MCF 10A (cell line): ENCODE measurements around the gene PBRM1. TPM values are rescaled to one million over a fixed set of nuclear protein-coding genes. Genes with fewer than 3 reads are reported as not detected.
A peak's percentile ranks its signal among the peaks of the same experiment; 100 is the strongest.

Experiments used
- BruUV-seq: library from RNA; stranded (reverse); fragments of 400-500 nt; replicated peaks from 2 replicates; lab custom pipeline; 2021; lab: Mats Ljungman, UMichigan
- CTCF ChIA-PET: fragments of 300-600 bp; sonication (Branson Sonifier 250); formaldehyde crosslinking; extraction: SDS; loops from one replicate; lab custom pipeline; 2021; ENCODE audit warnings: antibody characterized with exemption, inconsistent platforms; lab: Yijun Ruan, JAX
- POLR2A ChIA-PET: fragments of 300-600, 350-650 bp; sonication (Branson Sonifier 250); formaldehyde crosslinking; extraction: SDS; loops from one replicate; lab custom pipeline; 2020; ENCODE audit warnings: antibody characterized with exemption, inconsistent platforms; lab: Yijun Ruan, JAX
- DNase-seq: peaks from one replicate; pipeline ENCODE4 v3.0.0-alpha.2; 2018; ENCODE audit not compliant: unreplicated experiment
- H3K27ac Mint-ChIP-seq: one replicate; pipeline ENCODE4 v1.8.0; 2022; ENCODE audit warnings: mild to moderate bottlenecking, low read depth, mixed read lengths; ENCODE audit not compliant: unreplicated experiment
- H3K27me3 Mint-ChIP-seq: one replicate; pipeline ENCODE4 v1.8.0; 2022; ENCODE audit warnings: mixed read lengths; ENCODE audit not compliant: insufficient read depth, unreplicated experiment
- H3K36me3 Mint-ChIP-seq: one replicate; pipeline ENCODE4 v1.8.0; 2022; ENCODE audit warnings: mild to moderate bottlenecking, moderate library complexity, mixed read lengths; ENCODE audit not compliant: insufficient read depth, unreplicated experiment
- H3K4me1 Mint-ChIP-seq: one replicate; pipeline ENCODE4 v1.8.0; 2022; ENCODE audit warnings: mixed read lengths; ENCODE audit not compliant: insufficient read depth, unreplicated experiment
- H3K4me3 Mint-ChIP-seq: one replicate; pipeline ENCODE4 v1.8.0; 2022; ENCODE audit warnings: mild to moderate bottlenecking, moderate library complexity, mixed read lengths; ENCODE audit not compliant: unreplicated experiment
- H3K9me3 Mint-ChIP-seq: one replicate; pipeline ENCODE4 v1.8.0; 2022; ENCODE audit warnings: mixed read lengths; ENCODE audit not compliant: unreplicated experiment
- CTCF ChIP-seq: fragments of 200-600 bp; IDR thresholded peaks from one replicate; pipeline ENCODE4 v1.8.0; 2022; ENCODE audit warnings: antibody characterized with exemption, mild to moderate bottlenecking; ENCODE audit not compliant: unreplicated experiment
- intact Hi-C: fragments of 100-400 bp; cut with micrococcal nuclease; formaldehyde crosslinking; loops from 2 replicates; pipeline ENCODE4 v1.14.1; 2022
- total RNA-seq: library from RNA; stranded (reverse); gene quantifications from 2 replicates; pipeline ENCODE4 v1.2.3, GENCODE V29; 2022

The PBRM1 gene
- total RNA-seq, 1 experiment from 2014 or later: 56.9 TPM

GRCh38 chr3:52655895-52656294 lies 29.8 kb downstream of the PBRM1 start:
- intact Hi-C loops: no loop called here
- Mint-ChIP-seq H3K4me3 (no peak overlapping the region), H3K36me3 (peaks cover 94% of the 10 kb centered on the region), H3K9me3 (no peaks in the 10 kb centered on the region), H3K4me1 (no peaks in the 10 kb centered on the region), H3K27me3 (no peaks in the 10 kb centered on the region), H3K27ac (no peak overlapping the region)
- TF ChIP-seq CTCF: no peak
- ChIA-PET CTCF (no interaction called here), POLR2A (no interaction called here)
- DNase-seq: no peak
- no TSS peak for BruUV-seq

GRCh38 chr3:52651592-52651991 lies 34.1 kb downstream of the PBRM1 start:
- no peak for TF ChIP-seq CTCF
- intact Hi-C loops: no loop called here
- no TSS peak for BruUV-seq
- H3K27me3 Mint-ChIP-seq: no peaks in the 10 kb centered on the region
- H3K4me1 Mint-ChIP-seq: no peaks in the 10 kb centered on the region
- H3K36me3 Mint-ChIP-seq: peaks cover 93% of the 10 kb centered on the region
- DNase-seq: no peak
- ChIA-PET POLR2A (interaction anchor here (0.9 to 1.1 kb wide), 3 partner anchors 14 to 17 kb away, joined by 3 read pairs; no protein-coding TSS in a partner anchor), CTCF (interaction anchor here (1.0 kb wide), 1 partner anchor 18 kb away, joined by 4 read pairs; no protein-coding TSS in a partner anchor)
- H3K9me3 Mint-ChIP-seq: no peaks in the 10 kb centered on the region
- no peak overlapping the region for H3K4me3 Mint-ChIP-seq
- H3K27ac Mint-ChIP-seq: no peak overlapping the region

- Mint-ChIP-seq H3K27ac (no peak overlapping the region), H3K36me3 (peaks cover 97% of the 10 kb centered on the region), H3K4me3 (no peak overlapping the region), H3K9me3 (no peaks in the 10 kb centered on the region), H3K27me3 (no peaks in the 10 kb centered on the region), H3K4me1 (no peaks in the 10 kb centered on the region)
- CTCF ChIA-PET: interaction anchor here (0.8 to 1.2 kb wide), 2 partner anchors 9 to 15 kb away, joined by 3 to 4 read pairs; no protein-coding TSS in a partner anchor
- DNase-seq: no peak
- no peak for TF ChIP-seq CTCF
- BruUV-seq: no TSS peak
- intact Hi-C loops: no loop called here
- POLR2A ChIA-PET: interaction anchor here (0.6 to 1.0 kb wide), 3 partner anchors 13 to 57 kb away, joined by 3 read pairs; no protein-coding TSS in a partner anchor
These were observed 35.3 kb downstream of the PBRM1 start for GRCh38 chr3:52650439-52650838.

- H3K4me3 Mint-ChIP-seq: no peak overlapping the region
- no peaks in the 10 kb centered on the region for H3K27me3 Mint-ChIP-seq
- no TSS peak for BruUV-seq
- TF ChIP-seq CTCF: no peak
- ChIA-PET POLR2A (interaction anchor here (0.5 kb wide), 1 partner anchor 14 kb away, joined by 3 read pairs; no protein-coding TSS in a partner anchor), CTCF (interaction anchor here (1.6 kb wide), 1 partner anchor 12 kb away, joined by 7 read pairs; no protein-coding TSS in a partner anchor)
- no peak for DNase-seq
- peak overlapping the region; percentile 17 for H3K27ac Mint-ChIP-seq
- peaks cover 97% of the 10 kb centered on the region for H3K36me3 Mint-ChIP-seq
- H3K9me3 Mint-ChIP-seq: no peaks in the 10 kb centered on the region
- intact Hi-C loops: no loop called here
- H3K4me1 Mint-ChIP-seq: no peaks in the 10 kb centered on the region
These were observed 36.1 kb downstream of the PBRM1 start for GRCh38 chr3:52649461-52650210.
